Measurements from ENCODE around the gene GDF2.

The GDF2 gene

DNA sequence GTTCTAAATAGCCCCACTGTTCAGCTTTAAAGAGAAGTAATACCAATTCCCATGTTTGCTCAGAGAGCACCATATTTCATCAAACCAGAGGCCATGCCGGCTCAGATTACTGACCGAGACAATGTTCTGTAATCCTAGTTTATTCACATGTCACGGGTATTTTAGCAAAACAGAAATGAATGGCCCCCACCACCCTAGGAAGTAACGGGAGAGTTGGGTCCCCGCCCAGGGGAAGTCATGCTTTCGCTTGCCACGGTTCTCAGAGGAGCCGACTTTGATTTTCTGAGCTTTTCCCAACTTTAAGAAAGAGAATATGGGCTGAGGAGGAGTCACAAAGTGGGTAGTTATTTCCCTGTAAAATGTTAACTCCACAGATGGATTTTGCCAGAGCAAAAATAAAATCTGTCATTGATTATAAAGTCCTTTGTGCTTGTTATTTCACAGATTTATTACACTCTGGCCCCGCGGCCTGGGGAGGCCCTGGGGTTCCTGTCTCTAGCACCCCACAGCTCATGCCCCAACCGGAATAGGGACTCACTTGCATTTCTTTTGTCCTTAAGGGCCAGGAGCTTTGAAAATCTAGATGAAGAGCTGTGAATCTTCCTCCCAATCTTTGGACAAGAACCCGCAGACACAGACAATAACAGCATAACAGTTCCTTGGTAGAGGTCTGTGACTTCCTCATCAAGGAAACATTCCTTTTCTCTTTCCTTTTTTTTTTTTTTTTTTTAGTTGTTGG lies 25.9 kb upstream of the GDF2 start:
- TF ChIP-seq, protein P1, sequence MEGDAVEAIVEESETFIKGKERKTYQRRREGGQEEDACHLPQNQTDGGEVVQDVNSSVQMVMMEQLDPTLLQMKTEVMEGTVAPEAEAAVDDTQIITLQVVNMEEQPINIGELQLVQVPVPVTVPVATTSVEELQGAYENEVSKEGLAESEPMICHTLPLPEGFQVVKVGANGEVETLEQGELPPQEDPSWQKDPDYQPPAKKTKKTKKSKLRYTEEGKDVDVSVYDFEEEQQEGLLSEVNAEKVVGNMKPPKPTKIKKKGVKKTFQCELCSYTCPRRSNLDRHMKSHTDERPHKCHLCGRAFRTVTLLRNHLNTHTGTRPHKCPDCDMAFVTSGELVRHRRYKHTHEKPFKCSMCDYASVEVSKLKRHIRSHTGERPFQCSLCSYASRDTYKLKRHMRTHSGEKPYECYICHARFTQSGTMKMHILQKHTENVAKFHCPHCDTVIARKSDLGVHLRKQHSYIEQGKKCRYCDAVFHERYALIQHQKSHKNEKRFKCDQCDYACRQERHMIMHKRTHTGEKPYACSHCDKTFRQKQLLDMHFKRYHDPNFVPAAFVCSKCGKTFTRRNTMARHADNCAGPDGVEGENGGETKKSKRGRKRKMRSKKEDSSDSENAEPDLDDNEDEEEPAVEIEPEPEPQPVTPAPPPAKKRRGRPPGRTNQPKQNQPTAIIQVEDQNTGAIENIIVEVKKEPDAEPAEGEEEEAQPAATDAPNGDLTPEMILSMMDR (IDR thresholded peaks at IDR 0.05; ENCODE audit: low read length) = no peak
- TF ChIP-seq EZH2 (IDR thresholded peaks at IDR 0.05; ENCODE audit: borderline replicate concordance, low read length) = no peak
- Histone ChIP-seq H3K27me3 (ENCODE audit: insufficient read depth, low read length) (0 out of 2 replicates have a peak, but pooled peaks cover 5% of the 10 kb centered on the region), H3K27ac (ENCODE audit: low read depth, low read length, poor library complexity, severe bottlenecking) (no peak overlapping the region)

DNA sequence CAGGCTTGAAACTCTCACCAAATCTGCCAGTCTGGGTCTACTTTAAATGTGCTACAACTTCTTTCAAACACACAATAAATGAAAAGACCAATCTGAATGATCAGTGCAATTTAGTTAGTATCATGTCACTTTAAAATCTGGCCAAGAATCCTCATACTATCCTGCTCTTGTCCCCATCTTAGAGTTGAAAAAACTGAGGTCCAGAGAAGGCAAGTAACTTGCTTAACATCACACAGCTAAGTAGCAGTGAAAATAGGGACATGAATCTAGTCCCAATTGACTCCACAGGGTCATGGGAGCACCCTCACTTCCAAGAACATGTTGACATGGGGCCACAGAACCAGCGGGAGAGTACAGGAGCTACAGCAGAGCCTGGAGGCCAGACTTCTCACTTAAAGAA lies 25.3 kb upstream of the GDF2 start:
- Histone ChIP-seq H3K4me2 (ENCODE audit: low read length) (no peak overlapping the region), H3K4me1 (ENCODE audit: insufficient read depth, low read length, severe bottlenecking) (no peaks in the 10 kb centered on the region), H3K9me3 (ENCODE audit: low read length) (no peaks in the 10 kb centered on the region), H3K4me3 (ENCODE audit: low read depth, low read length, poor library complexity, severe bottlenecking) (no peak overlapping the region), H3K36me3 (ENCODE audit: insufficient read depth, low read length) (no peaks in the 10 kb centered on the region), H3K79me2 (ENCODE audit: insufficient read depth, low read length) (no peaks in the 10 kb centered on the region), H4K20me1 (ENCODE audit: insufficient read depth, low read length) (no peaks in the 10 kb centered on the region), H3K27ac (ENCODE audit: low read depth, low read length, poor library complexity, severe bottlenecking) (no peak overlapping the region), H2AFZ (ENCODE audit: low read length) (no peak overlapping the region), H3F3A (ENCODE audit: insufficient read depth, low read length) (no peaks in the 10 kb centered on the region), H3K27me3 (ENCODE audit: insufficient read depth, low read length) (0 out of 2 replicates have a peak, but pooled peaks cover 5% of the 10 kb centered on the region), H3K9me2 (ENCODE audit: low read depth, low read length) (no peaks in the 10 kb centered on the region), H3K9ac (ENCODE audit: low read length) (no peak overlapping the region)
- no peak for TF ChIP-seq EZH2 (IDR thresholded peaks at IDR 0.05; ENCODE audit: borderline replicate concordance, low read length)
- TF ChIP-seq, protein P1 (IDR thresholded peaks at IDR 0.05; ENCODE audit: low read length) = no peak

More for the DNA sequence above, 25.9 kb upstream of the GDF2 start:
- Histone ChIP-seq H3K9ac (ENCODE audit: low read length) (no peak overlapping the region), H3K4me3 (ENCODE audit: low read depth, low read length, poor library complexity, severe bottlenecking) (no peak overlapping the region), H3K4me2 (ENCODE audit: low read length) (no peak overlapping the region), H2AFZ (ENCODE audit: low read length) (no peak overlapping the region), H3K36me3 (ENCODE audit: insufficient read depth, low read length) (no peaks in the 10 kb centered on the region), H3K79me2 (ENCODE audit: insufficient read depth, low read length) (no peaks in the 10 kb centered on the region), H3K9me3 (ENCODE audit: low read length) (no peaks in the 10 kb centered on the region), H3K4me1 (ENCODE audit: insufficient read depth, low read length, severe bottlenecking) (no peaks in the 10 kb centered on the region), H3K9me2 (ENCODE audit: low read depth, low read length) (no peaks in the 10 kb centered on the region), H4K20me1 (ENCODE audit: insufficient read depth, low read length) (no peaks in the 10 kb centered on the region), H3F3A (ENCODE audit: insufficient read depth, low read length) (no peaks in the 10 kb centered on the region)

DNA sequence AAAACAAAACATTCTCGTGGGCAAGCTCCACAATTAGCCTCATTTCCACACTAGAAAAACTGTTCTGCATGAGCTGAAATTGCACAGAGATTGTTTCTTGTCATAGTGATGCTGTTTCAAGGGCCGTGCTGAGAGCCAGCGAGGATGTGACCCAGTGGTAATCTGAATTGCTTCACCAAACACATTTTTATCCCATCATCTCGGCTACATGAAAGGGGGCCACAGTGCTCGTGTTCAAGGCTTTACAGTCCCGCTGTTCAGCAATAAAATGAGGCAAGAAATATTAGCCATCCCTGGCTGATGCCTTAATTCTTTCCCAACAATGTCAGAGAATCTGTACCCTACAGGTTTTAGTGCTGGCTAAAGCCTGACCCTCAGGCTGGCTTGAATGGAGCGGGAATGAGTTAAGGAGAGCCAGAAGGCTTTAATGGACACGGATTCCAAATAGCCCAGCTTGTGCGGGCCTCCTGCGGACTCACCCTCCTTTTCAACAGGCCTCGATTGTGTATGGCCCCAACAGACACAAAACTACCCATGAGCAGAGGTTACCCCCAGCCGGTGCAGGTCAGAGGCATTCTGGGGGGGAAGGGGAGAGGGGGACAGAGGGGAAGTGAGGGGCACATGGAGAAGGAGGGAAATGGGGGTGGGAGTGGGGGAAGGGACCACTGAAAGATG lies 24.3 kb upstream of the GDF2 start:
- no peak overlapping the region for H3K9ac ChIP-seq (ENCODE audit: low read length)
- no peaks in the 10 kb centered on the region for H3K36me3 ChIP-seq (ENCODE audit: insufficient read depth, low read length)
- H2AFZ ChIP-seq (ENCODE audit: low read length) = no peak overlapping the region
- no peaks in the 10 kb centered on the region for H3K9me2 ChIP-seq (ENCODE audit: low read depth, low read length)
- H3K4me3 ChIP-seq (ENCODE audit: low read depth, low read length, poor library complexity, severe bottlenecking) = no peak overlapping the region
- H3F3A ChIP-seq (ENCODE audit: insufficient read depth, low read length) = no peaks in the 10 kb centered on the region
- TF ChIP-seq, protein P1 (IDR thresholded peaks at IDR 0.05; ENCODE audit: low read length) = no peak
- no peak for TF ChIP-seq EZH2 (IDR thresholded peaks at IDR 0.05; ENCODE audit: borderline replicate concordance, low read length)
- no peaks in the 10 kb centered on the region for H3K9me3 ChIP-seq (ENCODE audit: low read length)
- no peak overlapping the region for H3K4me2 ChIP-seq (ENCODE audit: low read length)
- no peaks in the 10 kb centered on the region for H4K20me1 ChIP-seq (ENCODE audit: insufficient read depth, low read length)
- H3K4me1 ChIP-seq (ENCODE audit: insufficient read depth, low read length, severe bottlenecking) = no peaks in the 10 kb centered on the region
- no peaks in the 10 kb centered on the region for H3K79me2 ChIP-seq (ENCODE audit: insufficient read depth, low read length)
- no peak overlapping the region for H3K27ac ChIP-seq (ENCODE audit: low read depth, low read length, poor library complexity, severe bottlenecking)
- H3K27me3 ChIP-seq (ENCODE audit: insufficient read depth, low read length) = 0 out of 2 replicates have a peak, but pooled peaks cover 5% of the 10 kb centered on the region
